HAP-1 (cell line): ENCODE data around the gene ARID5A.
A peak's percentile ranks its signal among the peaks of the same experiment; 100 is the strongest.

Source experiments
- DNase-seq, 2 experiments: peaks; one replicate each; pipeline ENCODE4 v3.0.0-alpha.2; 2016 to 2020; ENCODE audit warnings: low spot score in 2 of 2
- H3K27me3 ChIP-seq: fragments of 250-450 bp; sonication (Bioruptor Pico); 2 replicates; pipeline ENCODE4 v1.5.1; 2020; ENCODE audit warnings: low read depth, mild to moderate bottlenecking, moderate library complexity
- H3K36me3 ChIP-seq: fragments of 250-450 bp; sonication (Bioruptor Pico); replicated peaks from 2 replicates; pipeline ENCODE4 v1.5.1; 2020; ENCODE audit warnings: mild to moderate bottlenecking
- H3K4me1 ChIP-seq: fragments of 250-450 bp; sonication (Bioruptor Pico); 2 replicates; pipeline ENCODE4 v1.5.1; 2020; ENCODE audit warnings: mild to moderate bottlenecking
- H3K4me3 ChIP-seq: fragments of 250-450 bp; sonication (Bioruptor Pico); 2 replicates; pipeline ENCODE4 v1.5.1; 2020; ENCODE audit warnings: mild to moderate bottlenecking, moderate library complexity
- H3K9me3 ChIP-seq: fragments of 250-450 bp; sonication (Bioruptor Pico); 2 replicates; pipeline ENCODE4 v1.5.1; 2020; ENCODE audit warnings: mild to moderate bottlenecking, moderate library complexity
- in situ Hi-C: fragments of 300-500 bp; cut with MboI; formaldehyde crosslinking; loops from 3 replicates; pipeline ENCODE4 v1.14.3; 2020; ENCODE audit warnings: low sequenced_read_pairs, inconsistent platforms, mixed read lengths

ARID5A gene

GRCh38 chr2:96501886-96502810 is 34.4 kb upstream of the ARID5A start:
- H3K9me3 ChIP-seq = no peaks in the 10 kb centered on the region
- H3K4me1 ChIP-seq = no peaks in the 10 kb centered on the region
- H3K4me3 ChIP-seq = no peak overlapping the region
- H3K36me3 ChIP-seq = no peaks in the 10 kb centered on the region
- no peaks in the 10 kb centered on the region for H3K27me3 ChIP-seq
- DNase-seq = no peak
- in situ Hi-C loops = loop anchor here (25.0 kb wide), 1 partner anchor 490 kb away; no protein-coding TSS in a partner anchor

DNA sequence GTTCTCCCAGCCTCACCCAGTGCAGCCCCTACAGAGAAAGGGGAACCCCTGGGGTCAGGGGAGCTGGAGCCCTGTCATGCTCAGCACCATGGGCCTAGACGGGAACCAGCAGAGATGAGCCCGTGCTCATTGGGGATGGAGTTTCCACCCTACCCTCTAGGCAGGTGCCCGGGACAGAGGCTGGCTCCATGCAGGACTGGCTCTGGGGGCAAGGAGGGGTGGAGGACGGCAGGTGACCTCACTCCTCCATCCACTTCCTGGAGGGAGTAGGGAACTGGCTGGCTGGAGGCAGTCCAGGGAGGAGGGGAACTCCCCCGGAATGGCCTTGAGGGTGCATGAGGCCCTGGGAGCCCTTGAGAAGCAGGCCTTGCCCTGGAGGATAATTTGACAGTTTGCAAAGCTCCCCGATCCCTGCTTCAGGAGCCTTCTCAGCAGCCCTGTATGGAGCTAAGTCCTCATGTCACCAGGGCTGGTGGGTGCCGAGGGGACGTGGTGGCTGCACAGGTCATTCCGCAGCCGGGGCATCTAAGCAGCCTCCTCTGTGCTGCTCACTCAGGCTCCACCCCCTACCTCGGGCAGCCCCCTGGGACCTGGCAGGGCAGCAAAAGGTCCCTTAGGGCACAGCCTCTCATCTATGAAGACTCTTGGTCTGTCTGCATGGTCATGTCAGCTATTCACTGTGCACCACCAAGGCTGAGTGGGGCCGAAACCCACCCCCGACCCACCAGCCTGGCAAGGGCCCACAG is 33.5 kb upstream of the ARID5A start:
- no peak overlapping the region for H3K4me3 ChIP-seq
- in situ Hi-C loops = loop anchor here (25.0 kb wide), 1 partner anchor 491 kb away; no protein-coding TSS in a partner anchor
- H3K9me3 ChIP-seq = no peaks in the 10 kb centered on the region
- no peak for DNase-seq
- H3K4me1 ChIP-seq = peaks cover 3% of the 10 kb centered on the region; the same call in 1 of the 2 replicates
- H3K36me3 ChIP-seq = no peaks in the 10 kb centered on the region
- H3K27me3 ChIP-seq = no peaks in the 10 kb centered on the region

DNA sequence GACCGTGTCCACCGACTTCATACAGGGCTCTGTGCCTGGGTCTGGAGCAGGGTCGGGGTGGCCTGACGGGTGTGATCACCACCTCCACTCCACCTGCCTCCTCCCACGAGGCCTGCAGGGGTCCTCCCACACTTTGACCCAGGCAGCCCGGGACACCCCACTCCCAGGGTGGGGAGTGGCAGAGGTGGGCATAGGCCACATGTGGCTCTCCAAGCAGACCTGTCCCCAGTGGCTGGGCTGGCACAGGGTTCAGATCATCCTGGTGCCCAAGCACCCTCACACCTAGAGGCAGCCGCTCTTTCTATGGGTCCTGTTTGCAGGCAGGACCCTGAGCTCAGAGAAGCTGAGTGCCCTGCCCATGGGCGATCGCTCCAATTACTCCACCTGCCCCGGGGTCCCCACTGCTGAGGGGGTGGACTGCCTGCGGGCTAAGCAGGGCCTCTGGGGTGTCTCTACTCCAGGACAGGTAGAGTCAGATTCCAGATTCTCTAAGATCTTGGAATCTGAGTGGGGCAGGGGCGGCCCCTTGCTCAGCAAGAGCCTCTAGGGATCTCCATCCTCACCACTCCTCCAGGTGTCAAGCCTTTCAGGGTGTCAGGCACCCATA is 32.8 kb upstream of the ARID5A start:
- no peak for DNase-seq
- Histone ChIP-seq H3K4me1 (peaks cover 6% of the 10 kb centered on the region; the same call in 1 of the 2 replicates), H3K36me3 (no peaks in the 10 kb centered on the region), H3K4me3 (no peak overlapping the region), H3K9me3 (no peaks in the 10 kb centered on the region), H3K27me3 (no peaks in the 10 kb centered on the region)
- in situ Hi-C loops = loop anchor here (25.0 kb wide), 1 partner anchor 491 kb away; no protein-coding TSS in a partner anchor

DNA sequence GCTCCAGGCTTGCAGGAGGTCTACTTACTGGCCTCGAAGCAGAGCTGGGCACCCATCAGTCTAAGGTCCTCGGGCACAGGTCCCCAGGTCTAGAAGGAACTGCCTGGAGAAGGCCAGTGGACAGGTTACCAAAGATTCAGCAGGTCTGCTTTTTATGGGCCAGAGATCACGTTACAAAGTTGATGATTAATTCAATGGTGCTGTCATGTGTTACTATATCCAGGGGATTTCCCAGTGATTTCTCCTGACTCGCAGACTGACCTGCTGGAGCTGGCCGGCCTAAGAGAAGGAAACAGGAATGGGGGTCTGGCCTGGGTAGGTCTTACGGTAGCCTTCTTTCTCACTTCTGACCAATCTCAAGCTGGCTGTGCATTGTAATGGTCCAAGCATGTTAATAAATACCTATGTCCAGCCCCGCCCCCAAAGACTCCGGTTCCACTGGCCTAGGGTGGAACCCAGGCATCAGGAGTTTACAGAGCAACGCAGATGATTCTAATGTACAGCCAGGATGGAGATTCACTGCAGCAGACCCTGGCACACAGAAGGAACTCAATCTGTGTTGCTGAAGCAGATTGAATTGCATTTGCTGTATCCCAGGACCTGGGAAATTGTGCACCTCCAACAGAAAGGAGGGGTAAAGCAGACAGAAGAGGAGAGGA is 31.2 kb upstream of the ARID5A start, which contains the start of gene NEURL3:
TSS of gene NEURL3 (minus strand) at position 127 of the 659 bp plus-strand sequence. CDS start at position 56, 71 bp downstream.
- Histone ChIP-seq H3K27me3 (no peaks in the 10 kb centered on the region), H3K4me1 (peaks cover 8% of the 10 kb centered on the region; the same call in 1 of the 2 replicates), H3K36me3 (no peaks in the 10 kb centered on the region), H3K9me3 (no peaks in the 10 kb centered on the region), H3K4me3 (no peak within 1 kb of the TSS)
- in situ Hi-C loops = loop anchor here (5.0 to 25.0 kb wide), 2 partner anchors 93 to 493 kb away; no protein-coding TSS in a partner anchor
- no peak for DNase-seq

- no peak overlapping the region for H3K4me3 ChIP-seq
- H3K36me3 ChIP-seq = no peaks in the 10 kb centered on the region
- H3K27me3 ChIP-seq = no peaks in the 10 kb centered on the region
- H3K4me1 ChIP-seq = peaks cover 8% of the 10 kb centered on the region; the same call in 1 of the 2 replicates
- no peak for DNase-seq
- H3K9me3 ChIP-seq = no peaks in the 10 kb centered on the region
- in situ Hi-C loops = loop anchor here (5.0 to 25.0 kb wide), 2 partner anchors 94 to 494 kb away; no protein-coding TSS in a partner anchor
Observed at GRCh38 chr2:96506016-96506906, 30.3 kb upstream of the ARID5A start.

DNA sequence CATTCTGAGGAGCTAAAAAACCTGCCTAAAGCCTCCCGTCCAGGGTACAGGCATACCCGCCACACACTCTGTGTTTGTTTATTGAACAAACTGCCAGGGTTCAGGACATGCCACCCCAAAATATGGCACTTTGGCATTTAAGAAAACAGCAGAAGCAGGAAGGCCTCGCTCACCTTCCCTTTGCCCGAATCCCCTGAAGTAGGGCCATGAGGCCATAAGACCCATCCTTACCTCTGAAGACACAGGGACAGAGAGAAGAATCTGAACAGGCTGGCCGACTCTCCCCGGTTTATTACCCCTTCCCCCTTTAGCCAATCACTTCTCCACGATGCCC is 29.7 kb upstream of the ARID5A start:
- Histone ChIP-seq H3K4me3 (no peak overlapping the region), H3K27me3 (no peaks in the 10 kb centered on the region), H3K9me3 (no peaks in the 10 kb centered on the region), H3K4me1 (peaks cover 8% of the 10 kb centered on the region; the same call in 1 of the 2 replicates), H3K36me3 (no peaks in the 10 kb centered on the region)
- DNase-seq = no peak
- in situ Hi-C loops = loop anchor here (5.0 to 25.0 kb wide), 2 partner anchors 95 to 495 kb away; no protein-coding TSS in a partner anchor

DNA sequence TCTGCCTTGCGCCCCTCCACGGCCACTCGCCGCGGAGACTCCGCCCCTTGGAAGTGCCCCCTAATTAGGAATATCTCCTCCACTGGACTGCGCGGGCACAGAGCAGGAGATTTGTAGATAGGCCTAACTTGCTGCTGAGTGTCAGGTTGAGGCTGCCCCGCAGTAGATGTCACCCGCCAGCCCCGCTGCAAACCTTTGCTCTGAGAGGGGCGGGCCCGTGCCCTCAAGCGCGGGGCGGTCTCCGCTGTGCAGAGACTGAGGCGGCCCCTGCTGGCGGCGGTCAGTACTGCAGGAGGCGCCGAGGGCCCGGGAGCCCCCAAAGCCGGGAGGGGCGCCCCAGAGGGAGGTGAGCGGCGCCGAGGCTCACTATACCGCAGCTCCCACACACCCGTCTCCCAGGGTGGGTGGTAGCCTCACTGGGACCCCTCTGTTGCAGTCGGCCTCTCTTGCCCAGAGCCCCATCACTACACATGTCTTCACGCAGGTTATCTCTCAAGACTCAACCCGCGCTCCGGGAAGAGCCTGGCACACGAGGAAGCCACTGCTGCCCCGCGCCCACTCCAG is 28.5 kb upstream of the ARID5A start:
- no peaks in the 10 kb centered on the region for H3K27me3 ChIP-seq
- no peaks in the 10 kb centered on the region for H3K36me3 ChIP-seq
- in situ Hi-C loops = loop anchor here (5.0 to 25.0 kb wide), 2 partner anchors 96 to 496 kb away; no protein-coding TSS in a partner anchor
- H3K4me3 ChIP-seq = peak overlapping the region; percentile 18
- peak; percentile 71 to 88 for DNase-seq
- H3K4me1 ChIP-seq = peaks cover 8% of the 10 kb centered on the region; the same call in 1 of the 2 replicates
- H3K9me3 ChIP-seq = no peaks in the 10 kb centered on the region

- Histone ChIP-seq H3K36me3 (no peaks in the 10 kb centered on the region), H3K9me3 (no peaks in the 10 kb centered on the region), H3K4me3 (no peak overlapping the region), H3K27me3 (no peaks in the 10 kb centered on the region), H3K4me1 (peaks cover 8% of the 10 kb centered on the region; the same call in 1 of the 2 replicates)
- in situ Hi-C loops = loop anchor here (5.0 to 25.0 kb wide), 2 partner anchors 96 to 496 kb away; no protein-coding TSS in a partner anchor
- DNase-seq = no peak
Observed at GRCh38 chr2:96508521-96509113, 27.9 kb upstream of the ARID5A start.

GRCh38 chr2:96509114-96509846 is 27.3 kb upstream of the ARID5A start:
- Histone ChIP-seq H3K27me3 (no peaks in the 10 kb centered on the region), H3K4me1 (peaks cover 8% of the 10 kb centered on the region; the same call in 1 of the 2 replicates), H3K9me3 (no peaks in the 10 kb centered on the region), H3K36me3 (no peaks in the 10 kb centered on the region), H3K4me3 (no peak overlapping the region)
- peak; percentile 84 to 94 for DNase-seq
- in situ Hi-C loops = loop anchor here (5.0 to 25.0 kb wide), 2 partner anchors 97 to 497 kb away; no protein-coding TSS in a partner anchor

GRCh38 chr2:96509847-96510230 is 26.7 kb upstream of the ARID5A start:
- Histone ChIP-seq H3K27me3 (no peaks in the 10 kb centered on the region), H3K36me3 (no peaks in the 10 kb centered on the region), H3K9me3 (no peaks in the 10 kb centered on the region), H3K4me3 (no peak overlapping the region), H3K4me1 (peaks cover 8% of the 10 kb centered on the region; the same call in 1 of the 2 replicates)
- DNase-seq = no peak
- in situ Hi-C loops = loop anchor here (5.0 to 25.0 kb wide), 2 partner anchors 98 to 498 kb away; no protein-coding TSS in a partner anchor
